GM13976 (cell line): ENCODE measurements around the gene ADAMTS4.

Source experiments
- DNase-seq: peaks from one replicate; pipeline ENCODE4 v3.0.0; 2012; ENCODE audit warnings: low spot score
- CTCF ChIP-seq: IDR thresholded peaks from 2 replicates; pipeline ENCODE4 v1.5.1; 2012; ENCODE audit warnings: borderline replicate concordance, mild to moderate bottlenecking; ENCODE audit not compliant: insufficient read depth; ENCODE audit errors: extremely low read depth, missing control alignments, control extremely low read depth
- in situ Hi-C: fragments of 300-500 bp; cut with MboI; formaldehyde crosslinking; loops from one replicate; pipeline ENCODE4 v1.12.0; 2022; ENCODE audit warnings: low sequenced_read_pairs, mixed read lengths, inconsistent platforms; ENCODE audit not compliant: unreplicated experiment

The ADAMTS4 gene

GRCh38 chr1:161220002-161220401, 21.1 kb upstream of the ADAMTS4 start:
- no peak for DNase-seq
- TF ChIP-seq CTCF = no peak
- in situ Hi-C loops = loop anchor here (10.0 kb wide), 1 partner anchor 155 kb away; no protein-coding TSS in a partner anchor

GRCh38 chr1:161219078-161219892, 20.4 kb upstream of the ADAMTS4 start:
- in situ Hi-C loops = no loop called here
- no peak for DNase-seq
- no peak for TF ChIP-seq CTCF

GRCh38 chr1:161218301-161219077, 19.6 kb upstream of the ADAMTS4 start:
- no peak for DNase-seq
- TF ChIP-seq CTCF = no peak
- in situ Hi-C loops = no loop called here

GRCh38 chr1:161217831-161218230, 19.0 kb upstream of the ADAMTS4 start:
- TF ChIP-seq CTCF = no peak
- DNase-seq = no peak
- in situ Hi-C loops = no loop called here

- TF ChIP-seq CTCF = no peak
- DNase-seq = peak; percentile 62
- in situ Hi-C loops = no loop called here
Measured at GRCh38 chr1:161216945-161217712, 18.3 kb upstream of the ADAMTS4 start.

GRCh38 chr1:161215076-161215475, 16.2 kb upstream of the ADAMTS4 start, which contains the start of gene FCER1G:
TSS of gene FCER1G (plus strand) at chr1:161215295. CDS start at chr1:161215322, 27 bp downstream.
- DNase-seq = no peak
- in situ Hi-C loops = no loop called here
- no peak for TF ChIP-seq CTCF
